H1 (cell line): ENCODE measurements around the gene SOS1. TPM values are rescaled to one million over a fixed set of nuclear protein-coding genes. Genes with fewer than 3 reads are reported as not detected.

Source experiments
- CTCF ChIA-PET: fragments of 300-600 bp; sonication (Branson Sonifier 250); formaldehyde crosslinking; loops from one replicate; lab custom pipeline; 2021; ENCODE audit not compliant: partially characterized antibody; lab: Charles Lee
- POLR2A ChIA-PET: fragments of 300-600 bp; sonication (Branson Sonifier 250); formaldehyde crosslinking; loops from one replicate; lab custom pipeline; 2021; ENCODE audit warnings: inconsistent platforms; ENCODE audit not compliant: partially characterized antibody; lab: Charles Lee
- DNase-seq, 2 experiments: peaks; one replicate each; pipeline versions ENCODE4 v3.0.0 to v3.0.0-alpha.2; 2010 to 2022; ENCODE audit warnings: low spot score in 2 of 2, low read depth in 1 of 2, mixed read lengths in 1 of 2
- FAIRE-seq: peaks from 2 replicates; lab custom pipeline; 2011; peaks lifted over from hg19 to GRCh38; lab: Jason Lieb, UNC
- H2AFZ ChIP-seq: 2 replicates; pipeline ENCODE4 v1.8.1; 2012; ENCODE audit warnings: low read length, inconsistent platforms
- H2AK5ac ChIP-seq: 2 replicates; pipeline ENCODE4 v1.6.1; 2013; ENCODE audit warnings: low read depth, low read length
- H2BK120ac ChIP-seq: replicated peaks from 2 replicates; pipeline ENCODE3; 2013; ENCODE audit warnings: low read depth, low read length, inconsistent platforms
- H2BK12ac ChIP-seq: 2 replicates; pipeline ENCODE4 v1.6.1; 2013; ENCODE audit warnings: low read depth, low read length
- H2BK15ac ChIP-seq: 2 replicates; pipeline ENCODE4 v1.6.1; 2013; ENCODE audit warnings: low read length
- H2BK20ac ChIP-seq: 2 replicates; pipeline ENCODE4 v1.6.1; 2013; ENCODE audit warnings: low read length
- H2BK5ac ChIP-seq: 2 replicates; pipeline ENCODE4 v1.6.1; 2013; ENCODE audit warnings: low read depth, low read length
- H3K14ac ChIP-seq: 2 replicates; pipeline ENCODE4 v1.6.1; 2013; ENCODE audit warnings: inconsistent platforms; ENCODE audit not compliant: insufficient read length
- H3K18ac ChIP-seq: 2 replicates; pipeline ENCODE4 v1.6.1; 2013; ENCODE audit warnings: low read length; ENCODE audit errors: extremely low read depth
- H3K23ac ChIP-seq: 2 replicates; pipeline ENCODE4 v1.6.1; 2013; ENCODE audit warnings: inconsistent platforms; ENCODE audit not compliant: insufficient read length
- H3K23me2 ChIP-seq: 2 replicates; pipeline ENCODE4 v1.6.1; 2013; ENCODE audit warnings: low read depth, low read length
- H3K27ac ChIP-seq: 2 replicates; pipeline ENCODE4 v1.6.1; 2011; ENCODE audit warnings: low read depth, low read length, inconsistent platforms
- H3K27me3 ChIP-seq, 4 experiments: replicated peaks in 1 of 4; 1 replicate in 1 of 4; 2 replicates in 3 of 4; pipeline versions ENCODE4 v1.6.1 to v1.8.1; 2011 to 2013; ENCODE audit warnings: low read length in 3 of 4, mild to moderate bottlenecking in 3 of 4, inconsistent platforms in 2 of 4, mixed read lengths in 2 of 4, moderate library complexity in 1 of 4; ENCODE audit not compliant: control insufficient read depth in 3 of 4, insufficient read depth in 3 of 4; ENCODE audit errors: extremely low read depth in 1 of 4
- H3K36me3 ChIP-seq, 4 experiments: 2 replicates each; pipeline versions ENCODE4 v1.6.1 to v1.8.1; 2011 to 2013; ENCODE audit warnings: mild to moderate bottlenecking in 4 of 4, low read length in 3 of 4, moderate library complexity in 2 of 4, control low read depth in 1 of 4, inconsistent platforms in 1 of 4; ENCODE audit not compliant: insufficient read depth in 4 of 4, control insufficient read depth in 2 of 4
- H3K4ac ChIP-seq: replicated peaks from 2 replicates; pipeline ENCODE3; 2013; ENCODE audit warnings: low read length, low read depth, mixed read lengths, inconsistent platforms; ENCODE audit not compliant: insufficient read length
- H3K4me1 ChIP-seq, 4 experiments: replicated peaks in 1 of 4; 1 replicate in 1 of 4; 2 replicates in 3 of 4; pipeline versions ENCODE4 v1.6.1 to v1.8.1; 2011 to 2013; ENCODE audit warnings: low read length in 3 of 4, inconsistent platforms in 2 of 4, mixed read lengths in 1 of 4; ENCODE audit not compliant: insufficient read depth in 4 of 4, control insufficient read depth in 3 of 4
- H3K4me2 ChIP-seq, 2 experiments: 2 replicates each; pipeline versions ENCODE4 v1.6.1 to v1.8.1; 2011 to 2013; ENCODE audit warnings: low read depth in 2 of 2, low read length in 2 of 2, control low read depth in 1 of 2, inconsistent platforms in 1 of 2, mild to moderate bottlenecking in 1 of 2; ENCODE audit not compliant: insufficient read depth in 1 of 2
- H3K4me3 ChIP-seq, 4 experiments: fragments of 200-600, 300-600 bp in 1 of 4; sonication (generic), shearing (Covaris generic), sonication (Bioruptor Twin) in 1 of 4; 2 replicates each; pipeline versions ENCODE4 v1.5.1 to v1.8.1; 2011 to 2016; ENCODE audit warnings: low read length in 4 of 4, low read depth in 3 of 4, control low read depth in 2 of 4, inconsistent platforms in 2 of 4, mild to moderate bottlenecking in 2 of 4, mixed read lengths in 1 of 4, moderate library complexity in 1 of 4; ENCODE audit not compliant: insufficient read depth in 2 of 4; ENCODE audit errors: extremely low read depth in 1 of 4
- H3K56ac ChIP-seq: replicated peaks from 2 replicates; pipeline ENCODE3; 2013; ENCODE audit warnings: low read depth, mild to moderate bottlenecking, mixed read lengths, low read length, inconsistent platforms; ENCODE audit not compliant: insufficient read length
- H3K79me1 ChIP-seq: 2 replicates; pipeline ENCODE4 v1.6.1; 2013; ENCODE audit warnings: low read depth, low read length, control low read depth
- H3K79me2 ChIP-seq, 2 experiments: 2 replicates each; pipeline versions ENCODE4 v1.6.1 to v1.8.1; 2012 to 2013; ENCODE audit warnings: low read length in 2 of 2, mild to moderate bottlenecking in 2 of 2, inconsistent platforms in 1 of 2; ENCODE audit not compliant: insufficient read depth in 2 of 2, control insufficient read depth in 1 of 2
- H3K9ac ChIP-seq, 4 experiments: replicated peaks in 1 of 4; 1 replicate in 1 of 4; 2 replicates in 3 of 4; pipeline versions ENCODE4 v1.6.1 to v1.8.1; 2011 to 2013; ENCODE audit warnings: low read depth in 3 of 4, low read length in 3 of 4, control low read depth in 2 of 4, mild to moderate bottlenecking in 2 of 4, moderate library complexity in 2 of 4, inconsistent platforms in 1 of 4; ENCODE audit errors: extremely low read depth in 1 of 4
- H3K9me3 ChIP-seq, 2 experiments: 2 replicates each; pipeline versions ENCODE4 v1.6.1 to v1.8.1; 2012 to 2013; ENCODE audit warnings: mild to moderate bottlenecking in 2 of 2, moderate library complexity in 2 of 2, control low read depth in 1 of 2, inconsistent platforms in 1 of 2, low read depth in 1 of 2, low read length in 1 of 2, mixed read lengths in 1 of 2; ENCODE audit not compliant: insufficient read depth in 2 of 2
- H4K20me1 ChIP-seq, 2 experiments: replicated peaks in 1 of 2; 2 replicates each; pipeline versions ENCODE3 to v1.8.1; 2011 to 2013; ENCODE audit warnings: inconsistent platforms in 2 of 2, low read length in 2 of 2, mild to moderate bottlenecking in 1 of 2; ENCODE audit not compliant: insufficient read depth in 2 of 2, control insufficient read depth in 1 of 2
- H4K5ac ChIP-seq: 2 replicates; pipeline ENCODE4 v1.6.1; 2013; ENCODE audit warnings: low read length, low read depth, mixed read lengths, inconsistent platforms; ENCODE audit not compliant: insufficient read length
- H4K8ac ChIP-seq: 2 replicates; pipeline ENCODE4 v1.8.0; 2013; ENCODE audit warnings: mild to moderate bottlenecking, moderate library complexity, low read length, inconsistent platforms; ENCODE audit not compliant: insufficient read depth; ENCODE audit errors: extremely low read depth
- H4K91ac ChIP-seq: replicated peaks from 2 replicates; pipeline ENCODE3; 2013; ENCODE audit warnings: low read length, mixed read lengths, inconsistent platforms; ENCODE audit not compliant: insufficient read length
- CTCF ChIP-seq, 3 experiments: IDR thresholded peaks; 1 replicate in 2 of 3; 2 replicates in 1 of 3; pipeline versions ENCODE4 v1.5.1 to v1.6.1; 2011; ENCODE audit warnings: low read length in 3 of 3, mild to moderate bottlenecking in 3 of 3, inconsistent platforms in 2 of 3, low read depth in 1 of 3, moderate library complexity in 1 of 3; ENCODE audit not compliant: insufficient read depth in 1 of 3; ENCODE audit errors: control extremely low read depth in 1 of 3
- RXRA ChIP-seq: IDR thresholded peaks from 2 replicates; pipeline ENCODE4 v1.6.1; 2011; ENCODE audit warnings: low read depth, mild to moderate bottlenecking, low read length, moderate library complexity; ENCODE audit not compliant: insufficient read depth
- WGBS, 2 experiments: shearing (Covaris generic) in 1 of 2; methylation state at CpG; one replicate each; pipeline versions ENCODE4 v1.1.6 to v1.1.7; 2013 to 2015; ENCODE audit warnings: low lambda C conversion rate in 2 of 2, mixed read lengths in 2 of 2, inconsistent platforms in 1 of 2, low coverage in 1 of 2, missing lambda C conversion rate in 1 of 2; ENCODE audit not compliant: insufficient replicate concordance in 2 of 2, insufficient coverage in 1 of 2, insufficient read length in 1 of 2; ENCODE audit errors: extremely low coverage in 1 of 2, missing lambda C conversion rate in 1 of 2; 5-methylcytosine and 5-hydroxymethylcytosine counted together
- polyA plus RNA-seq, 7 experiments: library from polyadenylated mRNA; depleted of rRNA in 3 of 7; stranded (reverse) in 5 of 7; unstranded in 2 of 7; fragments of >200 nt in 5 of 7; fragments of 200-250 nt in 2 of 7; gene quantifications; 1 replicate in 5 of 7; 2 replicates in 1 of 7; 4 replicates in 1 of 7; pipeline versions ENCODE4 v1.2.1 to v1.2.3, GENCODE V29; 2011 to 2013; ENCODE audit warnings: missing spikeins in 2 of 7, mixed read lengths in 2 of 7
- total RNA-seq: library from RNA; stranded (reverse); fragmentation: NEBNext Ultra II Directional; extraction: Animal tissue kit (Norgen Biotek cat#: 25700); gene quantifications from 2 replicates; pipeline ENCODE4 v1.2.1, GENCODE V29; 2021

SOS1 gene
- total and polyA plus RNA-seq, 2 of the 8 experiments (the other 6 are each of a cell fraction or from before 2014, with no cell fraction given) = 25.7 to 27.0 TPM

GRCh38 chr2:39007875-39008504 lies 112.9 kb downstream of the SOS1 start:
- no peaks in the 10 kb centered on the region for H3K79me2 ChIP-seq
- H3K23me2 ChIP-seq = no peaks in the 10 kb centered on the region
- no peak overlapping the region for H3K18ac ChIP-seq
- CTCF ChIA-PET = interaction anchor here (1.0 to 2.0 kb wide), 8 partner anchors 9 to 221 kb away, joined by 3 to 14 read pairs (median 4); no protein-coding TSS in a partner anchor
- H2BK5ac ChIP-seq = no peak overlapping the region
- no peak for DNase-seq
- TF ChIP-seq CTCF (IDR thresholded peaks at IDR 0.05; ENCODE audit: control extremely low read depth in 1 of 3, insufficient read depth in 1 of 3, low read depth in 1 of 3, low read length in 3 of 3) (peak in 1 of 3 experiments; percentile 19; a peak in 1 of 4 replicates), RXRA (no peak)
- no peak overlapping the region for H3K14ac ChIP-seq
- FAIRE-seq = no peak
- no peak overlapping the region for H2BK12ac ChIP-seq
- 72% methylated on average over 5 of the region's 5 CpGs; no CpG with 5 or more reads in 1 of the 2 experiments for WGBS, 2 experiments
- H3K4ac ChIP-seq = no peak overlapping the region
- no peak overlapping the region for H4K91ac ChIP-seq
- no peak overlapping the region for H2BK120ac ChIP-seq
- H3K23ac ChIP-seq = no peak overlapping the region
- H3K79me1 ChIP-seq = no peaks in the 10 kb centered on the region
- no peak overlapping the region for H3K9ac ChIP-seq
- H2AK5ac ChIP-seq = no peak overlapping the region
- H3K4me3 ChIP-seq = no peak overlapping the region
- no peak overlapping the region for H2BK15ac ChIP-seq
- H3K9me3 ChIP-seq = no peaks in the 10 kb centered on the region
- no peak overlapping the region for H4K5ac ChIP-seq
- peaks cover 0 to 3% (median 0%) of the 10 kb centered on the region in 4 experiments; a peak in 1 of 7 replicates for H3K4me1 ChIP-seq
- POLR2A ChIA-PET = interaction anchor here (0.9 kb wide), 1 partner anchor 256 kb away, joined by 3 read pairs; the partner anchor contains the start of gene SRSF7
- no peak overlapping the region; the same call in 1 of the 2 replicates for H4K8ac ChIP-seq
- H2AFZ ChIP-seq = no peak overlapping the region
- no peak overlapping the region for H3K27ac ChIP-seq
- no peak overlapping the region for H3K4me2 ChIP-seq
- no peak overlapping the region for H3K56ac ChIP-seq
- H4K20me1 ChIP-seq = no peaks in the 10 kb centered on the region
- no peaks in the 10 kb centered on the region for H3K27me3 ChIP-seq
- H3K36me3 ChIP-seq = peaks cover 0 to 36% (median 8%) of the 10 kb centered on the region in 4 experiments; a peak in 4 of 8 replicates
- no peak overlapping the region for H2BK20ac ChIP-seq
